GM18868 (cell line): ENCODE measurements around the gene DUSP8.

Experiments used
- ATAC-seq: cut with Tn5 transposase; IDR thresholded peaks from one replicate; pipeline ENCODE4 v1.9.1; 2021; ENCODE audit warnings: mild to moderate bottlenecking, moderate library complexity; ENCODE audit not compliant: unreplicated experiment

Gene DUSP8

GRCh38 chr11:1566381-1567051 is 5.6 kb downstream of the DUSP8 start:
- no peak for ATAC-seq

- ATAC-seq: no peak
Measured at GRCh38 chr11:1565904-1566247, 6.2 kb downstream of the DUSP8 start.

- ATAC-seq: no peak
Measured at GRCh38 chr11:1565173-1565903, 6.7 kb downstream of the DUSP8 start.

GRCh38 chr11:1564535-1565172 is 7.4 kb downstream of the DUSP8 start:
- ATAC-seq: no peak

DNA sequence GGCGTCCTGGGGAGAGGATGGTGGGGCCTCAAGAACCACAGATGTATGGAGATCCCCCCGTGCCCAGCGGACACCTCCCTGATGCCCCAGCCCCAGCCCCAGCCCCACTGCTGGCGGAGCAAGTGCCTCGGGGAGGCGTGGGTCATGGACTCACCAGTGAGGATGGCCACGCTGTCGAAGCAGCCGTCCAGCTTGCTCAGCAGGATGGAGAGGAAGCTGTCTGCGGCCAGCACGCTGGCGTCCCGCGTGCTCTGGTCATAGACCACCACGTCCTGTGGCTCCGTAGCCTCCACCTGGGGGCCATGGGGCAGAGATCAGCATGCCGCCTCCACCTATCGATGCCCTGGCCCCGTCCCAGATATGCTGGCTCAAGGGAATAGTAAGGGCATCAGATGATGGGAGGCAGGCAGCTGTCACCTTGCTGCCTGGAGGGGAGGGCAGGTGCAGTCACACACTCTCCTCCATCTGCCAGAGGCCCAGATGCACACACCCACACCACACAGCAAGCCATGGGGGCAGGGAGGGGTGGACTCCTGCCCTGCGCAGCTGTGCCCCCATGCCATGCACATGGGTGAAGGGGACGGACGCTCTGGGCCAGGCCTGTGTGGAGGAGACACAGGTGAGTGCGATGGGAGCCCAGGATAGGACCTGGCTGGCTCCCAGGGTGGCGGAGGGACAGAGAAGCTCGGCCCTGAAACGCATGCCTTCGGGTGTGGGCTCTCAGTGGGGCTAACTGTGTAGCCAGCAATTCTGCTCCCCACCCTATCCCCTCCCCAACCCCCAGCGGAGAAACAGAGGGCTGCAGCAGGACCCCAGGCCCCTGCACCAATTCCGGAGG is 8.2 kb downstream of the DUSP8 start:
- ATAC-seq: no peak

- ATAC-seq: no peak
Measured at GRCh38 chr11:1563149-1563638, 8.9 kb downstream of the DUSP8 start.

- no peak for ATAC-seq
Measured at GRCh38 chr11:1562469-1563148, 9.5 kb downstream of the DUSP8 start.

DNA sequence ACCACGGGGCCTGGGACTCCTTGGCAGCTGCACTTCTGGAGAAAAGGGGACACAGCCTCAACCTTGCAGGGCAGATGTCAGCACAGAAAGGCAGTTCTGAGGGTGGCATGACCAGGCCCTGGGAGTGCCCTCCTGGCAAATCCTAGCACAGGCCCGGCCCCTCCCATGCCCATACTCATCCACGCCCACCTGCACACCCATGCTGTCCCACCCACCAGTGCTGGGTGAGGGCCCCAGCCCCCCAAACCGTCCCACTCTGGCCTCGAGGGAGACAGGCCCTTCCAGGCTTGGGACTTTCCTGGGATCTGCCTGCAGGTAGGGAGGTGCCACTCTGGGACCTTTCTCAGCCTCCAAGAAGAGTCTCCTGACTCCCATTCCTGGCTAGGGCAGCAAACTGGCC is 10.1 kb downstream of the DUSP8 start:
- no peak for ATAC-seq

DNA sequence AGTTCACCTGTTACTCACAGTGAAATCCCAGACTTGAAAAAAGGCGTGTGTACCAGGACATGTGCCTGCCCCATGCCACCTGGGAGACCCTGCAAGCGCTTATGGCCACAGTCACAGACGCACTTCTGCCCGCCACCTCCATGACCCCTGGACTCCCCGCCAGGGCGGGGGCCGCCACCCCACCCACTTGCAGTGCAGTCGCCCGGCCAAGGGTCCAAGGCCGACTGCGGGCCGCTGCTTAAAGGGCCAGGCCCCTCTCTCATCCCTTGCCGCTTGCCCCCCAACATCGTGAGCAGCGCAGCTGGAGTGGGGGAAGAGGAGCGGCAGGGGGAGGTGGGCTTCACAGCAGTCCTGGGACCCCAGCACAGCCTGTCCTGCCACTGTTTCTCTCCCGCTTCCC is 10.8 kb downstream of the DUSP8 start:
- no peak for ATAC-seq

GRCh38 chr11:1560649-1561251 is 11.3 kb downstream of the DUSP8 start:
- no peak for ATAC-seq

- no peak for ATAC-seq
Measured at GRCh38 chr11:1560002-1560648, 11.9 kb downstream of the DUSP8 start.

DNA sequence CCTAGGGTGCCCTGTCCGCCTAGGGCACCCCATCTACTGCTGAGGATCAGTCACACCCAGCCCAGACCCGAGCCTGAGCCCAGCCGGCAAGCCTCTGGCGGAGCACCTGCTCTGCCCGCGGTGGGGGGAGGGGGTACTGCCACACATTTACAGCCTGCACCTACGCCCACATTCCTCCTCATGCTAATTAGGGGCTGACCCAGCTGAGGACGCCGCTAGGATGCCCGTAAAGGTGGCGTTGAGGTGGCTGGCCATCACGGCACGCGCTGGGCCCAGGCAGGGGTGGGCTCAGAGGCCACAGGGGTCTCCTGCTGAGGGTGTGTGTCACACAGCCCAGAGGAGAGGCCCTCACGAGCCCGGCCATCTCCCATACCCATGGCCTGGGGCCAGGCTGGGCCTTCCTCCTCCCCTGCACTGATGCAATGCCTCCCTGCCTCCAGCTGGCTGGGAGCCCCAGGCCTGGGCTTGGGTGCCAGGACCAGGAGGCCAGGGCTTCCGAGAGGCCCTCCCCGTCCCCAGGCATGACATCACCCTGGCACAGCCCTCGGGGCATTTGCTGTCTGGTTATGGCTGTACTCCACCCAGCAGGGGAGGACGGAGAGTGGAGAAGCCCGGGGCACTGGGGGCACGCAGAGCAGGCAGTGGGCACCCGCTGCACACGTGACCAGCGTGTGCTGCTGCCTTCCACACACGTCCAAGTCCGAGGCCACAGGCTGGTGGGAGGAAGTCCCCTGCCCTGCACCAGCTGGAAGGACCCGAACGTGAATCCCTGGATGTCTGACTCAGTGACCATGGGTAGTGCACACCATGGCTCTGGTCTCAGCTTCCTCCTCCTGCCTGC is 12.7 kb downstream of the DUSP8 start:
- no peak for ATAC-seq

DNA sequence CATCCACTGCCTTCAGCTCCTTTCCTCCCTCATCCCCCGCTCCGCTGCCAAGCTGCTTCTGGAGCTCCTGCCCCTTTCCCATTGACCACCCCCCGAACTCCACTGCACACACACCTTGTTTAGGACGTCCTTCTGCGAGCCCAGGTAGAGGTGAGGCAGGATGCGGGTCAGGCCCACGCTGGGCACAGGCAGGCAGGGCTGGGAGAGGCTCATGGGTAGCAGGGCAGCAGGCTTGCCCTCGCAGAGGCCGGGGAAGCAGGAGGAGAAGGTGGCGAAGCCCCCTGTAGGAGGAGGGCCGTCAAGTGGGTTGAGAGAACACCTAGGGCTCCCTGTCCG is 13.3 kb downstream of the DUSP8 start:
- no peak for ATAC-seq

- no peak for ATAC-seq
Measured at GRCh38 chr11:1557904-1558774, 13.9 kb downstream of the DUSP8 start.

- no peak for ATAC-seq
Measured at GRCh38 chr11:1557051-1557884, 14.8 kb downstream of the DUSP8 start.

GRCh38 chr11:1556278-1556902 is 15.7 kb downstream of the DUSP8 start:
- ATAC-seq: no peak

- no peak for ATAC-seq
Measured at GRCh38 chr11:1555713-1556153, 16.3 kb downstream of the DUSP8 start.
